Measurements from ENCODE around the gene SPATA32.
A peak's percentile ranks its signal among the peaks of the same experiment; 100 is the strongest.

Gene SPATA32

DNA sequence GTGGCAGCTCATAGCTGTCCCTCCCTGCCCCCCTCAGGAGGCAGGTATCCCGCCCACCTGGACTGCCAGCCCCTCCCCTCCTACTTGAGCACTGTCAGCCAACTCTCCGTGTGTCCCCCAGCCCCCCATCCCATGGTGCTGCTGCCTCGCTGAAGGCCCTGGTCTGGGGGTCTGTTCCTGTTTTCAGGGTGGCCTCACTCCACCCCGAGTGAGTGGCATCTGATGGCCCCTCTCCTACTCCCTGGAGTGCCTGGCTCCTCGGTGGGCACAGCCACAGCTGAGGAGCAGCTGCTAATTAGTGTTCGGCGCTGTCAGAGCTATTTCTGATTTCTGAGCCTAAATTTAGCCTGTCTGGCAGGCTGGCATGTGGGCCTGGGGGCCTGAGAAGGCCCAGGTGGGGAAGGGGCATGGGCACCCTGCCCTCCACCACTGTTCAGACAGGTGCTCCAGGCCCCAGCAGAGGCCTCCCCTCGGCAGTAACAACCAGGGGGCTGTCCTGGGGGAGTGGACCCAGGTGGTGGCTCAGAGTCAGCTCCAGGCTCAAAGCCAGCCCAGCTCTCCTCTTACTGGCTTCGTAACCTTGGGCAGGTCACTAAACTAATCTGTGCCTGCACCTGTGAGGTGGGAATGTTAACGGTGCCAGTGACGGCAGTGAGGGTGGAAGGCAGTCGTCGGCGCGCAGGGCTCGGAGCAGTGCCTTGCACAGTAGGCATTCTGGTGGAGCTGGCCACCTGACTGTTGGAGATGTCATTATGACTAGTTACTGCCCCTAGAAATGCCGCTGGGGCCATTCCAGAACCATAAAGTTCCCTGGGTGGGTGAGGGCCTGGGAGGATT is 33.8 kb downstream of the SPATA32 start:
- no peak for DNase-seq

DNA sequence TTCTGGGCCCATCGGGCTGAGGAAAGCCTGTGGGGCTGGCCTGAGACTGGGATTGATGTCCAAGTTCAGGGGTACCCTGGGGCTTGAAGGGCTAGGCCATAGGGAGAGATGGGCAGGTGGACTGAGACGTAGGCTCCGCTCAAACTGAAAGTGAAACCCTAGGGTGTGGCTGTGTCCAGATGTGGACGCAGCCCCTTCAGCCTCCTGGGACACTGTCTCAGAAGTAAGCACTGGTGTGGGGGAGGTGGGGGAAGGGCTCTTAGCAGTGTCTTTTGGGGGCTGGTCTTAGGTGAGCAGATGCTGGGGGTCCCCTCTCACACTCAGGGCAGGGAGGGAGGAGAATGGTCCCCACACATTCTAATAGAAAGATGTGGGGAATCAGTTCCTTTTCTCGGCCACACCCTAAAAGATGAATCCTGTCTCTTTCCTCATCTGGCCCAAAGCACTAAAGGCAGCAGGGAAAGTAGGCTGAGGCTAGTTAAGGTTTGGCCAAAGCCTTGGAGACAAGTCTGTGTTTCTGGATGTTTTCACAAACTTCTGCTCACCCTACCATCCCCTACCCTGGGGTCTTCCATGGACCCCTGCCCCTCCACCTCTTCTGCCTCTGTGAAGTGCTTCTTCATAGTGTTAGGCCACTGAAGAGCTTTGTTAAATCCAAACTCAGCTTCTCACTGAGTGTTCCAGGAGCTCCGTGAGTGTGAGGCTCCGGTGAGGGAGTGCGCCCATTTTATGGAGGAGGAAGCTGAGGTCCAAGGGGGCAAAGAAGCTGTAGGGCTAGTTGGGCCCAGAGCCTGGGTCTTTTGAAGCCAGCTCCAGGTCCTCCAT is 34.6 kb downstream of the SPATA32 start:
- DNase-seq = no peak

DNA sequence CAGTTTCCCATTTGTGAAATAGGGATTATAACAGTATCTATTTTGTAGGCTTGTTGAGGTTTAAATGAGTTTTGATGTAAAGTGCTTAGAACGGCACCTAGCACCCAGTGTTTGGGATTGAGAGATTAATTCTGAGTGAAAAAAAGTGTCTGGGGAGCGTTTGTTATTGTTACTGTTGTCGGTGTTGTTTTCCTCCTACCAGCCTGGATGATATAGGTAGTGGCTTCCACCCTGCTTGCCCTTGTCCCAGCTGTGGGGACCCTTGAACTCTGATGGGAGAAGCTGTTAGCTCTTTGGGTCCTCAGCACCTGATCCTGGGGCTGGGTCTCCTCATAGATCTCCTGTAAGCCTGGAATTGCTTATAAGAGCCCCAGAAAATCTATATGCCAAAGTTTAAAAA is 35.3 kb downstream of the SPATA32 start:
- no peak for DNase-seq

DNA sequence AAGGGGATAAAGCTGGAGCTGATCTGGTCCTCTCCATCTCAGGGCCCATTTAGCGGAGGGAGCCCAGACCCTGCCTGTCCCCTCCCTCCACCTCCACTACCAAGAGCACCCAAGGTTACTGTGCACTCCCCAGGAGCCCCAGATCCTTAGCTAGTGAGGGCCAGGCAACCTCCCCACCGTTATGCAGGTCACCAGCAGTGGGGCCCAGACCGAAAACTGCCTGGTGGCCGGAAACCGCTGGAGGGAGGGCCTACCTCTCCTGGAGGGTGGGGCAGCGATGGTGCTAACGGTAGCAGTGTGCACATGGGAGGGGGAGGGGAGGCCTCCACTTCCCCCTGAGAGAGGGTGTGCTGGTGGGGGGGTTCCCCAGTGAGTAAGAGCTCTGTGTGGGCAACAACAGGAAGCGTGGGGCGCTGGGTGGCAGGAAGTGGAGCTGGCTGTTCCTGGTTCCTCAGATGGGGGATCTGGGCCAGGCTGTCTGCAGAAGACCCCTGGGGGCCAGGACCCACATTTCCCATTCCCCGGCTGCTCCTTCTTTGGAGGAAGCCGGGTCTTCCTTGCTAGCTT is 35.8 kb downstream of the SPATA32 start:
- no peak for DNase-seq

DNA sequence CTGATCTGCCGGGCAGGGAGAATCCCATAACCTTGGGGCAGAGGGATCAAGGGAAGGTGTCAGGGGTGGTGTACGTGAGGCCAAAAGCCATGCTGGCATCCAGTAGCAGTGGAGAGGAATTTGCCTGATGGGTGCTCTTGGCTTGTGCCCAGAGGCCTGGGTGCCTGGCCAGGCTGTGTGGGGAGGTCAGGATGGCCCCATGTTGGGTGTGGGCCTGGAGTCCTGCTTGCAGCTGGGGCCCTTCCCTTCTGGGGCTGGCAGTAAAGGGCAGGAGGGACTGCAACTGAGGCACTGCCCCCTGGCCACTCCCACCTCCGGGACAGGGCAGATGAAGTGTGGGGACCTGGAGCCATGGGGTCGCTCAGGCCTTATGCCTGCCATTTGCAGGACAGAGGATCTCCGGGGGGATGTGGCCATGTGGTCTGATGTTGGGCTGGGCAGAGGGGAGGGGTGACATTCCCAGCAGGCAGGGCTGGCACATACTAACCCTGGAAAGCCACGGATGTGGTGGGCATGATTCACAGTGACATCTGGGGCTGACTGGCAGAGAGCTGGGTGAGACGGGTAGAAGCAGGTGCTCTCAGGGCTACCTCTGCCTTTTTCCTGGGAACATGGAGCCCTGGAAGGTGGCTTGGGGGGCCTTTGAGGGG is 36.7 kb downstream of the SPATA32 start:
- no peak for DNase-seq

DNA sequence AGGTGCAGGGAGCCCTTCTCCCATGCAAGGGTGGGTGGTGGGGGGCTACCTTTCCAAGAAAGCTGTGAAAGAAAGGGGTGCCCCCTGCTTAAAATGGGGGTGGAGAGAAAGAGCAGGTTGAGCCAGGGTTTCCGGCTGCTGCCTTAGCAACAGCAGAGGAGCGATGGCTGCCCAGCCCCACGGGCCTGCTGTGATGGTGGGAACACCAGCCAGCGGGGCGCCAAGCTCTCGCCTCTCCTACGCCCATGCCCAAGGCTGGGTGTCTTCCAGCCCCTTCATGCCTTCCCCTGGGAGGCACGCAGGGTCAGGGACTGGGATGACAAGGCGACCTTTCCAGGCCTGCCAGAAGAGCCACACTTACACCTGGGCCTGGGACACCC is 37.2 kb downstream of the SPATA32 start:
- no peak for DNase-seq

DNA sequence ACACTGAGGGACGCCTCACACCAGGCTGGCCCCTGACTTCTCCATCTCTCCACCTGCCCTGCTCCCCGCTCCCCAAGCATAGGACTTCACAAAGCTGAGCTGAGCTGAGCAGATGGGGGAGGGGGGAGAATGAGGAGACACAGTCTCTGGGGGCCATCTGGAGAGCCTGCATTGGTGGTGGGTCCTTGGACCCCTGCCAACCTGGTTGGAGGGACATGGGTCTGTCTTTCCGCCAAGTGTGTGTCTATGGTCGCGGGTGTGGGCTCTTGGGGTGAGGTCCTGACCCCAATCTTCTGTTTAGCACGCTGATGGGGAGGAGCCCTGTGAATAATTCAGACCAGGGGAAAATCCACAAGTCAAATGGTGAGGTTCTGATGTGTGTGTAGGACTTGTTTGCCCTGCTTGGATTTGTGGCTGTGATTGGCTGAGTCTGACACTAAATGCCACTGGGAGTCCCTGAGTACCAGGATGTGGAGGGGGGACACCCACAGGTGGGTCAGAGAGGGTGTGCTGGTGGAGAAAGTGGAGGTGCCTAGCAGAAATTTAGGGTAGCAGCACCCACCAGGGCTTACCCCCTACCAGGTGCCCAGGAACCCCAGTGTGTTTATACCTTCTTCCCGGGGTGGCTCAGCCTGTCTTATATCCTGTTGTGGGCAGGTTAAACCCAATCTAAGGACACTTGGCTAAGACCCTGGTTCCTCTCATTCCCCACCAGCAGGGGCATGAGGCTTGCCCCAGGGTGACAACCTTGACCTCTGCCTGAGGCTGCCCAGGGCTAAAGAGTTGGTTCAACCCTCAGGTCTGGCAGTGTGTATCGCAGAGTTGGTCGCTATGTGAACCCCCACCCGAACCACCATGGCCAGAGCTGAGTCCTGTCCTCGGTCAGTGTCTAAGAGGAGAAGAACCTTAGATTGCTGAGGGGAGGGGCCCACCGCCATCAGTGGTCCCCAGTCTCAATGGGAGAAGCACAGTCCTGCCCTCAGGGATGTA is 38.1 kb downstream of the SPATA32 start:
- DNase-seq = no peak

DNA sequence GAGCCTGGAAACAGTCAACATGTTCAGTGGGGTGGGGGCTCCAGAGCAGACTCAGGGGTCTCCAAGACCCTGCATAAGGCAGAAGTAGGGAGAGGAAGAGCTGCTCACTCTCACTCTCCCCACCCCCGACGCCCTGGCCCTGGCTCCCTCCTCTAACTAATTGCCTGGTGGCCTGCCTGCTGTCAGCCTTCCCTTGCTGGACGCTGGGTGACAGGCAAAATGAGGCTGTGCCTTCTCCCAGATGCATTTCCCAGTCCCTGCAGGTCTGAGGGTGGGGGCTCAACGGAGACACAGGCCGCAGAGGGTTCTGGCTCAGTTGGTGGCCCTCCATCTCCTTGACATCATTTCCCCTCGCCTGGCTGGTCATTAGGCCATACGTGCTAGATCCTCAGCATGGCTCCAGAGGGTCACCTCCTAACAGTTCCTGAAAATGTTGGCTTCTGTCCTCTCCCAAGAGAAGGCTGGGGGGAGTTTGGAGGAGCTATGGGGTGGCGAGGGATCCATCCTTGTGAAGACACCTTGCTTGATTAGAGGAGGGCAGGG is 38.8 kb downstream of the SPATA32 start:
- no peak for DNase-seq

DNA sequence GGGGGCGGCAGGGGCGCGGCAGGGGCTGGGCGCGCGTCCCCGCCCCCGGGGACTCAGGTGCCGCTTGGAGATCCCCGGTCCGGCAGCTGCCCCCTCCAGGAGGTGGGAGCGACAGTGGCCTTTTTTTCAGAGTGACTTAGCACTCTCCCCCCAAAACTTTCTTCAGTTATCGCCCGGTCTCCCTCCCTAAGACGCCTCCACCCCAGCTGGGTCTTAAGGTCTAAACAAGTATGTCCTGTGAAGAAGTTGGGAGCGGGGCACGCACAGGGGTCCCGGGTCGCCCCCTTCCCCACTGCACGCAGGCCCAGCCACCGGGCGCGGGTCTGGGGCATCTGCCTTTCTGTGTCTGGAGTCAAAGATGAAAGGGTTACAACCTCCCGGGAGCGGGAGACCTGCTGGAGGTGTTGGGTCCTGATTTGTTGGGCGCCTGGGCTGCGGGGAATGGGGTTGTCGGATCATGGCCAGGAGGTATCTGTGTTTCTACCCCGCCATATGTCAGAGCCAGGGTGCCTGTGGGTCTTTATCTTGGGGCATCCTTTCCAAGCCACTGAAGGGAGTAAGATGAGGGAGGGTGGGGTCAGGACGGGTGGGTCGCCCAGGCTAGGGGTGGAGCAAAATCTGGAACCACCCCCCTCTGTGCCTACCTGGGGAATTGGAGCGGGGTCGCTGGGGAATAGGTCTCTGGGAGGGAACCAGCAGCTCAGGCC is 39.5 kb downstream of the SPATA32 start:
- no peak for DNase-seq

DNA sequence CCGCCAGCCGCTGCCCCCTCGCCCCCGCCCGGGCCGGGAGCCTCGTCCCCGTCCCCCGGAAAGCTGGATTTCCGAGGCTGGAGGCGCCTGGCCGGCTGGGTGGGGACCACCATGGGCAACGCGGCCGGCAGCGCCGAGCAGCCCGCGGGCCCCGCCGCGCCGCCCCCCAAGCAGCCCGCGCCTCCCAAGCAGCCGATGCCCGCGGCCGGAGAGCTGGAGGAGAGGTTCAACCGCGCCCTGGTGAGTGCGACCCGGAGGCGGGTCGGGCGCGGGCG is 39.9 kb downstream of the SPATA32 start:
- DNase-seq = no peak

DNA sequence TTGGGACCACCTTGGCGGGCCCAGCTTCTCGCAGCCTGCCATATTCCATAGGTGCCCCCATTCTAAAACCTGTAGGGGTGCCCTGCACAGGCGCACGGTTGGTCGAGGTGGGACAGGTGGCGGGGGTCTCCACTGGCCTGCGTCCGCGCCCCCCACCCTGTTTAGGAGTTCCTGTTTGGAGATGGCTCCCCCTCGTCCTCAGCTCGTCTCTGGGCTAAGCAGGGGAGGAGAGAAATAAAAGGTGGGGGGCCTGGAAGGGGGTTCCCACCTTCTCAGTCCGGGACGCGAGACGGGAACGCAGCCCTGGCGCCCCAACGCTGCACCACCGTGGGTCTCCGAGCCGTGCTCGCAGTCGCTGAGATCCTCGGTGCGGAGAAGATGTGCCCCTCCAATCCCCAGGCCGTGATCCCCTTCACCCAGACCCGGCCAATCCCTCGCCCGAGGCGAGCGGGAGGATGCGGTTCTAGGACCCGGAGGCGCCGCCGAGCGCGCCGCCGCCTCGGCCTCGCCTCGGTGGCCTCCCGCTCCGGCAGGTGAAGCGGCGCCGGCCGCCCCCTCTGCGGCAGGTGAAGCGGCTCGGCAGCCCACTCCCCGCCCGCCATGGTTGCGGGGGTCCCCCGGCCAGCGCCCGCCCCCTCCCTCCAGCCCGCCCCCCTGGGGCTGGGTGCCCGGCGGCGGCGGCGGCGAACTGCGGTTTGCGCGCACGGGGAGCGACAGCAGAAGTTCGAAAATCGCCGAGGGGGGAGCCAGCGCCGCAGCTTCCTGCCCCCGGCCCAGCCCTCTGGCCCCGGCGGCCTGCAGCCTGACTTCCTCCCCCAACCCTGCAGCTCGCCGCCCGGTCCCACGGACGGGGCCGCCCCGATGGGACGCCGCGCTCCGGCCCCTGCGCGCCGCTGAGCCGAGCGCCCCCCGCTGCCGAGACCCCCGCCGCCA is 40.5 kb downstream of the SPATA32 start, which contains the start of gene FMNL1:
TSS of gene FMNL1 (plus strand) at position 805 of the 933 bp plus-strand sequence. CDS start 240 bp downstream, outside the sequence.
- DNase-seq = no peak

DNA sequence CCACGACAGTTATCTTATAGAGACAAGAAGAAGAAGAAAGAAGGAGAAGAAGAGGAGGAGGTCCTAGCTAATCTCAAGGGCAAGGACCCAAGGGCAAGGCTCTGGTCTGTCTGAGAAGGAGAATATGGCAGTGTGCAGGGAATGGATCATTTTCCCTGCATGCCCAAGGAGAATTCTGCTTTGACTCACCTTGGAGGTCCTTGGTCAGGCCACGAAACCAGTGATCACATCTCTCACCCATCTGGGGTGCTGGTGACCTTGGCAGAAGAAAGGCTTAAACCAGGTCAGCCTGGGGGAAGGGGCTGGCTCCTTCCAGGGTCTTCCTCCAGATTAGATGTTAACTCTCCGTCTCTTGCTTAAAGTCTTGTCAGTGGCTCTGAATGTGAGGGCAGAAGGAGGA is 41.8 kb downstream of the SPATA32 start:
- no peak for DNase-seq

DNA sequence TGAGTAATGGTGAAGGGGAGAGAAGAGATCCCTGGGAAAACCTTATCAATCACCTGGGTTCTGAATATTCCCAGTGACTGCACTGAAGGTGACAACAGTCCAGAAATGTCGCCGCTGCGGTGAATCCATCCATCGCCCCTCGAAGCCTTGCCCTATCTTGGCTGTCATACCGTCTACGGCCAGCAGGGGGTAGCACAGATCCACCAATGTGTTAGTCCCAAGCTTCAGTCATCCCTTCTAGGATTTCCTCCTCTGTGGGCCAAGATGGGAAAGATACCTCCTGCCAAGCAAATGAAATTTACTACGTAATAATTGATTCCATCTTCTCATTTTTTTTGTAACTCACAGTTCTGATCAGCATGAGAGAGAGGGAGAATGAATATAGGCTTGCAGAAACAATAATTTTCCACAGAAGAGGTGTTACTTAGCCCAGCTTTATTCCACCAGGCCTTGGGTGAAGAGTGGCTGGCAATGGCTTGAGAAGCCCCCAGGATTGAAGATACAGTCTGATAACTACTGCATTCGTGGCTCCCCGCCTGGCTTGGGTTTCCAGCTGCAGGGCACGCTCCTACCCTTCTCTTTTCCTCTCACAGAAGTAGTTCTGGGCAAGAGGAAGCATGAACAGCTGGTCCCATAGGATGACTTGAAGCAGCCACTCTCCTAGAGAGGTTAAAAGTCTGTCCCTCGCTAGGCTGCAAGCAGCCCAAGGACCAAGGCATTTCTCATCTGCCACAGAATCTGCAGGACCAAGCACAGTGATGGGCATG is 42.8 kb downstream of the SPATA32 start:
- peak in 1 of 2 experiments; percentile 73 for DNase-seq
